Mesodermal cell (in vitro differentiated cells): ENCODE measurements around the gene NPAS3.
A peak's percentile ranks its signal among the peaks of the same experiment; 100 is the strongest.

Experiments
- H3K27ac ChIP-seq: 2 replicates; pipeline ENCODE4 v1.7.0; 2013; ENCODE audit warnings: mild to moderate bottlenecking, low read depth, low read length, moderate library complexity; ENCODE audit not compliant: severe bottlenecking
- H3K36me3 ChIP-seq: 2 replicates; pipeline ENCODE4 v1.7.1; 2013; ENCODE audit warnings: mild to moderate bottlenecking, low read length, moderate library complexity; ENCODE audit not compliant: control insufficient read depth, insufficient read depth
- H3K4me1 ChIP-seq: one replicate; pipeline ENCODE4 v1.7.1; 2013; ENCODE audit warnings: mild to moderate bottlenecking, low read length; ENCODE audit not compliant: insufficient read depth, control insufficient read depth, poor library complexity, severe bottlenecking
- H3K4me3 ChIP-seq: 2 replicates; pipeline ENCODE4 v1.7.0; 2013; ENCODE audit warnings: low read length, control low read depth, mild to moderate bottlenecking; ENCODE audit not compliant: insufficient read depth, poor library complexity, severe bottlenecking; ENCODE audit errors: extremely low read depth
- H3K9me3 ChIP-seq: 2 replicates; pipeline ENCODE4 v1.7.1; 2013; ENCODE audit warnings: mild to moderate bottlenecking, low read length, moderate library complexity; ENCODE audit not compliant: control insufficient read depth
- WGBS, 2 experiments: methylation state at CpG; one replicate each; pipeline ENCODE4 v1.1.5; 2013; ENCODE audit warnings: missing lambda C conversion rate in 2 of 2; ENCODE audit not compliant: insufficient coverage in 2 of 2; 5-methylcytosine and 5-hydroxymethylcytosine counted together

Gene NPAS3

GRCh38 chr14:33776871-33777270, 838.2 kb downstream of the NPAS3 start:
- H3K9me3 ChIP-seq, result no peaks in the 10 kb centered on the region
- no peaks in the 10 kb centered on the region for H3K4me1 ChIP-seq
- no peak overlapping the region for H3K27ac ChIP-seq
- H3K4me3 ChIP-seq, result no peak overlapping the region
- 50 to 85% methylated on average over 2 of the region's 6 CpGs for WGBS, 2 experiments
- no peaks in the 10 kb centered on the region for H3K36me3 ChIP-seq

GRCh38 chr14:33777681-33778080, 839.0 kb downstream of the NPAS3 start:
- Histone ChIP-seq H3K4me3 (no peak overlapping the region), H3K9me3 (no peaks in the 10 kb centered on the region), H3K27ac (no peak overlapping the region), H3K36me3 (no peaks in the 10 kb centered on the region), H3K4me1 (no peaks in the 10 kb centered on the region)
- 74 to 81% methylated on average over 5 to 6 of the region's 7 CpGs for WGBS, 2 experiments

- WGBS, 2 experiments, result 95 to 98% methylated on average over 4 of the region's 4 CpGs
- Histone ChIP-seq H3K36me3 (no peaks in the 10 kb centered on the region), H3K9me3 (no peaks in the 10 kb centered on the region), H3K4me3 (no peak overlapping the region), H3K4me1 (no peaks in the 10 kb centered on the region), H3K27ac (no peak overlapping the region)
Measured at GRCh38 chr14:33780035-33780434, 841.4 kb downstream of the NPAS3 start.

GRCh38 chr14:33781236-33781635, 842.6 kb downstream of the NPAS3 start:
- no CpG with 5 or more reads among the region's 2 CpGs for WGBS, 2 experiments
- no peaks in the 10 kb centered on the region for H3K9me3 ChIP-seq
- no peak overlapping the region for H3K27ac ChIP-seq
- H3K4me1 ChIP-seq, result peaks cover under 1% of the 10 kb centered on the region
- H3K4me3 ChIP-seq, result no peak overlapping the region
- no peaks in the 10 kb centered on the region for H3K36me3 ChIP-seq

- WGBS, 2 experiments, result 57 to 66% methylated on average over 5 to 6 of the region's 6 CpGs
- no peaks in the 10 kb centered on the region for H3K36me3 ChIP-seq
- peaks cover 10% of the 10 kb centered on the region for H3K4me1 ChIP-seq
- no peak overlapping the region for H3K27ac ChIP-seq
- H3K4me3 ChIP-seq, result no peak overlapping the region
- H3K9me3 ChIP-seq, result no peaks in the 10 kb centered on the region
Measured at GRCh38 chr14:33782923-33783322, 844.2 kb downstream of the NPAS3 start.

GRCh38 chr14:33786091-33786825, 847.6 kb downstream of the NPAS3 start:
- Histone ChIP-seq H3K4me1 (peaks cover 10% of the 10 kb centered on the region), H3K36me3 (no peaks in the 10 kb centered on the region), H3K4me3 (no peak overlapping the region), H3K27ac (no peak overlapping the region), H3K9me3 (no peaks in the 10 kb centered on the region)
- 60% methylated on average over 1 of the region's 4 CpGs; no CpG with 5 or more reads in 1 of the 2 experiments for WGBS, 2 experiments

- Histone ChIP-seq H3K9me3 (no peaks in the 10 kb centered on the region), H3K27ac (no peak overlapping the region), H3K4me3 (no peak overlapping the region), H3K4me1 (peaks cover 20% of the 10 kb centered on the region), H3K36me3 (no peaks in the 10 kb centered on the region)
- 88 to 95% methylated on average over 1 to 2 of the region's 11 CpGs for WGBS, 2 experiments
Measured at GRCh38 chr14:33788161-33788560, 849.5 kb downstream of the NPAS3 start.

- Histone ChIP-seq H3K36me3 (no peaks in the 10 kb centered on the region), H3K4me3 (no peak overlapping the region), H3K27ac (no peak overlapping the region), H3K9me3 (no peaks in the 10 kb centered on the region), H3K4me1 (peaks cover 32% of the 10 kb centered on the region)
- WGBS, 2 experiments, result 89 to 93% methylated on average over 8 to 9 of the region's 9 CpGs
Measured at GRCh38 chr14:33790996-33791395, 852.3 kb downstream of the NPAS3 start.

GRCh38 chr14:33792009-33792719, 853.5 kb downstream of the NPAS3 start:
- H3K4me1 ChIP-seq, result peaks cover 35% of the 10 kb centered on the region
- no peak overlapping the region for H3K4me3 ChIP-seq
- H3K27ac ChIP-seq, result no peak overlapping the region
- H3K36me3 ChIP-seq, result no peaks in the 10 kb centered on the region
- no peaks in the 10 kb centered on the region for H3K9me3 ChIP-seq
- 78 to 96% methylated on average over 3 of the region's 8 CpGs for WGBS, 2 experiments

GRCh38 chr14:33792720-33793368, 854.2 kb downstream of the NPAS3 start:
- WGBS, 2 experiments, result 24 to 27% methylated on average over 16 of the region's 16 CpGs
- no peak overlapping the region for H3K4me3 ChIP-seq
- peaks cover 31% of the 10 kb centered on the region for H3K4me1 ChIP-seq
- H3K9me3 ChIP-seq, result no peaks in the 10 kb centered on the region
- H3K36me3 ChIP-seq, result no peaks in the 10 kb centered on the region
- peak overlapping the region; percentile 25 for H3K27ac ChIP-seq
